ENCODE results near the gene L1CAM. TPM values are rescaled to one million over a fixed set of nuclear protein-coding genes. Genes with fewer than 3 reads are reported as not detected.

Gene L1CAM
- total RNA-seq, 2 donors from 2014 or later: 4.3 to 8.8 TPM

DNA sequence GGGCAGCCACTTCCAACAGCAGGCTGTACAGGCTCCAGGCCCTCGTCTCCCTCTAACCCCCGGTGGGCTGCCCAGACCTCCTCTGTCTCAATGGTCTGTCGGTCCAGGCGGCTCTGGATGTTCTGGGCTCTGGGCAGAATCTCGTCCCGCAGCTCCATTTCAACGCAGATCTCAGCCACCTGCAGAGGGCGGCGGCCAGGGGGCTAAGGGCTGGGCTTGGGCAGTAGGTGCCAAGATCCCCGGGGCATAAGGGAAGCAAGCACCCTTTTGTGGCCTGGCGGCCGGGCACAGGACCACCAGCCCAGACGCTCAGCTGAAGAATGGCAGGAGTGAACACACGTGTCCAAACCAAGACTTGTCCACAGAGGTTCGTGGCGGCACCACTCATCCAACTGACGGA is 27.7 kb upstream of the L1CAM start:
- no peak overlapping the region for H3K4me3 ChIP-seq
- TF ChIP-seq CTCF (IDR thresholded peaks at IDR 0.05): no peak

DNA sequence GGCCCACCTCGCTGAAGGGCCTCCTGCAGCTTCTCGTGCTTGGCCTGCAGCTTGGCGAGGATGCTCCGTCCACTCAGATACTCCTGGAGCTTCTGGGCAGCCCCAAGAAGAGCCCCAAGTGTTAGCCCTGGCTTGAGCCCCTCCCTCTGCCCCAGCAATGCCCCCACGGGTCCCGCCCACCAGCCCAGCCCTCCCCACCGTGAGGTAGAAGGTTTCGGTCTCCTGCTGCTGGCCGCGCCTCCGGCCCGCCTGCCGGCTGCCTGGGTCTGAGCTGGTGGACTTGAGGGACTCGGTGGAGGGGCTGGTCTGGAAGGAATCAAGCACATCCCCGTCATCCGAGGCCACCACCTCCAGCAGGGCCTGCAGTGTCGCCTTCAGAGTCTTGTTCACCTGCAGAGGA is 27.2 kb upstream of the L1CAM start:
- Histone ChIP-seq H3K36me3 (no peaks in the 10 kb centered on the region), H3K4me3 (no peak overlapping the region), H3K4me1 (no peaks in the 10 kb centered on the region), H3K9me3 (no peaks in the 10 kb centered on the region), H3K9ac (ENCODE audit: low read depth in 2 of 2, low read length in 2 of 2) (no peak overlapping the region), H3K27ac (no peak overlapping the region), H3K27me3 (no peaks in the 10 kb centered on the region)
- intact Hi-C loops (cut with DNase I): no loop called here
- no peak for DNase-seq
- TF ChIP-seq CTCF (IDR thresholded peaks at IDR 0.05): no peak

More for the DNA sequence above, 27.7 kb upstream of the L1CAM start:
- no peak overlapping the region for H3K9ac ChIP-seq (ENCODE audit: low read depth in 2 of 2, low read length in 2 of 2)
- H3K27ac ChIP-seq: no peak overlapping the region
- no peaks in the 10 kb centered on the region for H3K27me3 ChIP-seq
- intact Hi-C loops (cut with DNase I): no loop called here
- no peak for DNase-seq
- no peaks in the 10 kb centered on the region for H3K36me3 ChIP-seq
- no peaks in the 10 kb centered on the region for H3K4me1 ChIP-seq
- no peaks in the 10 kb centered on the region for H3K9me3 ChIP-seq

- DNase-seq: no peak
- H3K9ac ChIP-seq (ENCODE audit: low read depth in 2 of 2, low read length in 2 of 2): no peak overlapping the region
- no peak for TF ChIP-seq CTCF (IDR thresholded peaks at IDR 0.05)
- no peaks in the 10 kb centered on the region for H3K36me3 ChIP-seq
- no peaks in the 10 kb centered on the region for H3K9me3 ChIP-seq
- intact Hi-C loops (cut with DNase I): no loop called here
- H3K4me1 ChIP-seq: no peaks in the 10 kb centered on the region
- H3K27me3 ChIP-seq: no peaks in the 10 kb centered on the region
- H3K27ac ChIP-seq: no peak overlapping the region
- no peak overlapping the region for H3K4me3 ChIP-seq
Measured at GRCh38 chrX:153911798-153912197, 25.8 kb upstream of the L1CAM start.

GRCh38 chrX:153910446-153910845 is 24.5 kb upstream of the L1CAM start:
- Histone ChIP-seq H3K9ac (ENCODE audit: low read depth in 2 of 2, low read length in 2 of 2) (no peak overlapping the region), H3K27me3 (no peaks in the 10 kb centered on the region)

DNA sequence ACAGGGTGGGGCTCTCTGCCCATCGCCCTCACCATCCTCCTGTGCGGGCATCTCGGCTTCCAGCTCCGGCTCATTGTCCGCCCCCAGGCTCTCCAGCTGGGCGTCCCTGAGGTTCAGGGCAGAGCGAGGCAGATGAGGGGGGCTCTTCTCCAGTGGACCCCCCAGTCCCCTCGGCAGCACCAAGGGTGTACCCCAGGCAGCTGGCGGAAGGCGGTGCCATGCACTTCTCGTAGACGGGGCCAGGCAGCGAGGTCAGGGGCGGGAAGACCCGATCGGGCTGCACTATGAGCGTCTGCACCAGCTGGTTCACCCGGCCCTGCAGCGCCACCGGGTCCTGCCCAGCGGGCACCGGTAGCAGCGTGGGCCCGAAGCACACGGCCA is 24.0 kb upstream of the L1CAM start:
- no peaks in the 10 kb centered on the region for H3K4me1 ChIP-seq
- H3K27me3 ChIP-seq: no peaks in the 10 kb centered on the region
- no peaks in the 10 kb centered on the region for H3K36me3 ChIP-seq
- H3K9me3 ChIP-seq: no peaks in the 10 kb centered on the region
- no peak overlapping the region for H3K9ac ChIP-seq (ENCODE audit: low read depth in 2 of 2, low read length in 2 of 2)
- no peak overlapping the region for H3K27ac ChIP-seq
- no peak overlapping the region for H3K4me3 ChIP-seq
- intact Hi-C loops (cut with DNase I): no loop called here
- TF ChIP-seq CTCF (IDR thresholded peaks at IDR 0.05): no peak
- DNase-seq: no peak

More at GRCh38 chrX:153910446-153910845, 24.5 kb upstream of the L1CAM start:
- TF ChIP-seq CTCF (IDR thresholded peaks at IDR 0.05): no peak
- no peaks in the 10 kb centered on the region for H3K36me3 ChIP-seq
- no peak for DNase-seq
- H3K4me3 ChIP-seq: no peak overlapping the region
- H3K9me3 ChIP-seq: no peaks in the 10 kb centered on the region
- no peaks in the 10 kb centered on the region for H3K4me1 ChIP-seq
- no peak overlapping the region for H3K27ac ChIP-seq
- intact Hi-C loops (cut with DNase I): no loop called here
